ENCODE results near the gene FXYD2.

DNA sequence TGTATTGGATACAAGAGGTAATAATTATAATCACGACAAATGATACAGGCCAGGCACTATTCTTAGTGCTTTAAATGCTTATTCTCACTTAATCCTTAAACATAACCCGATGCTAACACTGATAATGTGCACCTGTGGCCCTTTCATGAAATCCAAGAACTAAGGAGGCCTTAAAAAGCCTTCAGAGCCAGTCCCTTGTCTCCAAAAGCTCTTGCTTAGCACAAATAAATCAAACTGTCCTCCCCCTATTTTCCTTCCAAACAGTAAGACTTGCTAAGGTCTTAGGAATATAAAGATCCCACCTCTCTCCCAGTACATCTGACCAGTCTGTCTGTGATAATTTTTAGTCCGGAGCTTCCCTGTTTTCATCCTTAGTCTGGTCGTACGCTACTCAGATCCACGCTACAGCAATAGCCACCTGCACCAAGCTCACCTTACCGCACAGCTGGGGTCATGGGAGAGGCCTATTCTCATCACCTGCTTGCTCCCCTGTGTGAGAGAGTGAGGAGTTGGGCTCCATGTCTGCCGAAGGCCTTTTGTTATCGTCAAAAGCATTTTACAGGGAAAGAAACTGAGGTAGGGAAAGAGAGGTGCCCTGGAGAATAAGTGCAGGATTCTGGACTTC, 35.1 kb upstream of the FXYD2 start:
- TF ChIP-seq, protein P1, sequence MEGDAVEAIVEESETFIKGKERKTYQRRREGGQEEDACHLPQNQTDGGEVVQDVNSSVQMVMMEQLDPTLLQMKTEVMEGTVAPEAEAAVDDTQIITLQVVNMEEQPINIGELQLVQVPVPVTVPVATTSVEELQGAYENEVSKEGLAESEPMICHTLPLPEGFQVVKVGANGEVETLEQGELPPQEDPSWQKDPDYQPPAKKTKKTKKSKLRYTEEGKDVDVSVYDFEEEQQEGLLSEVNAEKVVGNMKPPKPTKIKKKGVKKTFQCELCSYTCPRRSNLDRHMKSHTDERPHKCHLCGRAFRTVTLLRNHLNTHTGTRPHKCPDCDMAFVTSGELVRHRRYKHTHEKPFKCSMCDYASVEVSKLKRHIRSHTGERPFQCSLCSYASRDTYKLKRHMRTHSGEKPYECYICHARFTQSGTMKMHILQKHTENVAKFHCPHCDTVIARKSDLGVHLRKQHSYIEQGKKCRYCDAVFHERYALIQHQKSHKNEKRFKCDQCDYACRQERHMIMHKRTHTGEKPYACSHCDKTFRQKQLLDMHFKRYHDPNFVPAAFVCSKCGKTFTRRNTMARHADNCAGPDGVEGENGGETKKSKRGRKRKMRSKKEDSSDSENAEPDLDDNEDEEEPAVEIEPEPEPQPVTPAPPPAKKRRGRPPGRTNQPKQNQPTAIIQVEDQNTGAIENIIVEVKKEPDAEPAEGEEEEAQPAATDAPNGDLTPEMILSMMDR (conservative IDR thresholded peaks at IDR 0.05; ENCODE audit: low read depth, low read length) = no peak
- TF ChIP-seq EZH2phosphoT487 (IDR thresholded peaks at IDR 0.05; ENCODE audit: borderline replicate concordance, low read length) (no peak), EZH2 (IDR thresholded peaks at IDR 0.05; ENCODE audit: low read length, unreplicated experiment) (no peak)
